Retina (tissue), 1 donor: ENCODE data around the gene SNRNP35.
"Not testable (repeated sequence)": the region's sequence is repeated elsewhere in the genome, so short reads cannot be mapped to it uniquely, and the experiment has no call there.

Source experiments
- DNase-seq: peaks from one replicate; pipeline ENCODE4 v3.0.0-alpha.2; 2016

SNRNP35 gene

DNA sequence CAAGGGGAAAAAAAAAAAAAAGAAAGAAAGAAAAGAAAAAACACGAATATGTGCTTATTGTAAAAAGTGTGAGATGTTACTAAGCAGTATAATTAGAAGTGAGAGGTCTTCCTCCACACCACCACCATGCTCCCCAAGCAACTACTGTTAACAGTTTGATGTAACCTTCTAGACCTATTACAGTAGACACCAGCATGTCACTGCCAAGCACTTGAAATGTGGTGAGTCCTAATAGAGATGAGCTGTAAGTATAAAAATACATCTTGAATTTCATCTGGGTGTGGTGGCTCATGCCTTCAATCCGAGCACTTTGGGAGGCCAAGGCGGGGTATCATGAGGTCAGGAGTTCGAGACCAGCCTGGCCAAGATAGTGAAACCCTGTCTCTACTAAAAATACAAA is 8.1 kb upstream of the SNRNP35 start:
- DNase-seq: no peak

DNA sequence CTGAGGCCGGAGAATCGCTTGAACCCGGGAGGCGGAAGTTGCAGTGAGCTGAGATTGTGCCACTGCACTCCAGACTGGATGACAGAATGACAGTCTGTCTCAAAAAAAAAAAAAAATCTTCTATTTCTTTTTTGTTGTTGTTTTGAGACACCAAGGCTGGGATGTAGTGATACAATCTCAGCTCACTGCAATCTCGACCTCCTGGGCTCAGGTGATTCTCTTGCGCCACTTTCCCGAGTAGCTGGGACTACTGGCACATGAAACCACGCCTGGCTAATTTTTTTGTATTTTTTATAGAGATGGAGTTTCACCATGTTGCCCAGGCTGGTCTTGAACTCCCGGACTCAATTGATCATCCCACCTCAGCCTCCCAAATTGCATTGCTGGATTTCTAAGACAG is 7.3 kb upstream of the SNRNP35 start:
- DNase-seq: no peak

DNA sequence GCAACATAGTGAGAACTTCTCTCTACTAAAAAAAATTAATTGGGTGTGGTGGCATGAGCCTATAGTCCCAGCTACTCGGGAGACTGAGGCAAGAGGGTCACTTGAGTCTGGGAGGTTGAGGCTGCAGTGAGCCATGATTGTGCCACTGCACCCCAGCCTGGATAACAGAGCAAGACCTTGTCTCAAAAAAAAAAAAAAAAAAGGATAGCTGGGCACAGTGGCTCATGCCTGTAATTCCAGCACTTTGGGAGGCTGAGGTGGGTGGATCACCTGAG is 5.7 kb upstream of the SNRNP35 start:
- peak; percentile 28 for DNase-seq

DNA sequence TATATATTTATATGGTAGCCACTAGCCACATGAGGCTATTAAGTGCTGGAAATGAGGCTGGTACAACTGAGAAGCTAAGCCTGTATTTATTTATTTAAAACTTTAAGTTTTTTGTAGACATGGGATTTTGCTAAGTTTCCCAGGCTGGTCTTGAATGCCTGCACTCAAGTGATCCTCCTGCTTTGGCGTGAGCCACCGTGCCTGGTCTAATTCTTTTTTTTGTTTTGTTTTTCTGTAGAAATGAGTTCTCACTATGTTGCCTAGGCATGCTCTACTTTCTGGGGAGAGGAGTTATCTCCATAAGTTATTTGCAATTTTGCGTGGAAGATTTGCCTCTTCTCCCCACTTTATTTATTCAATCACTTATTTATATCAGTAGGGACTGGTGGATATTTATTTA is 4.8 kb upstream of the SNRNP35 start:
- peak; percentile 23 for DNase-seq

DNA sequence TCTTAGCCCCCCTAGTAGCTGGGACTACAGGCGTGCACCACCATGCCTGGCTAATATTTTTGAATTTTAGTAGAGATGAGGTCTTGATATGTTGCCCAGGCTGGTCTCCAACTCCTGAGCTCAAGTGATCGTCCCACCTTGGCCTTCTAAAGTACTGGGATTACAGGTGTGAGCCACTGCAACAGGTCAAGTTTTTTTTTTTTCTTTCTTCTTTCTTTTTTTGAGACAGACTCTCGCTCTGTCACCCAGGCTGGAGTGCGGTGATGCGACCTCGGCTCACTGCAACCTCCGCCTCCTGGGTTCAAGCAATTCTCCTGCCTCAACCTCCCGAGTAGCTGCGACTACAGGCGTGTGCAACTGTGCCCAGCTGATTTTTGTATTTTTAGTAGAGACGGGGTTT is 5.2 kb downstream of the SNRNP35 start:
- not testable (repeated sequence) for DNase-seq

DNA sequence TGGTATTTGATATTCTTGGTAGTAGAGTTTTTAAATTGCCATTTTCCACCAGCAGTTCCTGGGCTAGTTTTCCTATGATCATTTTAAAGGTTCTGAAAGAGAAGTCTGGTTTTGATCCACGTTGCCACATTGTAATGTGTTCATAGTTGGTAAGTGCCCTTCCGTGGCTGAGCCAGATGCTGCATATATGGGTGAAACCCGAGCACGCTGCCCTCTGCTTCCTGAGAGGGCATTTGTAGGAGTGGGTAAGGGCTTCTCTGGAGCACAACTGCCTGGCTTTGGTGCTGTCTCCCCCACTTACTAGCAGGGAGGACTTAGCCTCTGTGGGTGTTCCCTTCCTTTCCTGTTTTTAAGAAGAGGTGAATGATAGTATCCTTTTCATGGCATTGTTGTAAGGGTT is 7.1 kb downstream of the SNRNP35 start:
- no peak for DNase-seq

DNA sequence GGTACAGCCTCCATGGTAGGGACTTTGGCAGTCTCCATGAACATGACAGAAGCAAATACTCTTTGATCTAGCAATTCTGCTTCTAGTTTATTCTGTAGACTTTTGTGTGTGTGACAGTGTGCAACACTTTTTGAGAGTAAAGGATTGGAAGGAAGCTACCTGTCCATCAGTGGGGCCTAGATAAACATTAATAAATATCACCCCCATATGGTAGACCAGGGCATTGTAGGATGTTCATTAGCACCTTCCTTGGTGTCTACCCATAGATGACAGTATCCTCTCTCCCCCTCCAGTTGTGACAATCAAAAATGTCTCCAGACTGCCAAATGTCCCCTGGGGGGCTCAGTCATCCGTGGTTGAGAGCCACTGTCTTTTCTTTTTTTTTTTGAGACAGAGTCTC is 10.8 kb downstream of the SNRNP35 start:
- DNase-seq: no peak

DNA sequence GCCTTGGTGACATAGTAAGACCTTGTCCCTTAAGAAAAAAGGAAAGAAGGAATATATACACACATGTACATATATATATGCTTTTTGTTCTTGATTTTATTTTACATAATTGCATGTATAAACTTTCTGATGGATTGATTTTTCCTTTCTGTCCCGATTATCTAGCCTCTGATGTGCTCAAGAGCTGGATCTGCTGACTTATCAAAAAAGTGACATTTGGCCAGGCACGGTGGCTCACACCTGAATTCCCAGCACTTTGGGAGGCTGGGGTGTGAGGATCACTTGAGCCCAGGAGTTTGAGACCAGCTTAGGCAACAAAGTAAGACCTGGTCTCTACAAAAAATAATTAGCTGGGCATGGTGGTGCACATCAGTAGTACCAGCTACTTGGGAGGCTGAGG is 12.0 kb downstream of the SNRNP35 start:
- no peak for DNase-seq

DNA sequence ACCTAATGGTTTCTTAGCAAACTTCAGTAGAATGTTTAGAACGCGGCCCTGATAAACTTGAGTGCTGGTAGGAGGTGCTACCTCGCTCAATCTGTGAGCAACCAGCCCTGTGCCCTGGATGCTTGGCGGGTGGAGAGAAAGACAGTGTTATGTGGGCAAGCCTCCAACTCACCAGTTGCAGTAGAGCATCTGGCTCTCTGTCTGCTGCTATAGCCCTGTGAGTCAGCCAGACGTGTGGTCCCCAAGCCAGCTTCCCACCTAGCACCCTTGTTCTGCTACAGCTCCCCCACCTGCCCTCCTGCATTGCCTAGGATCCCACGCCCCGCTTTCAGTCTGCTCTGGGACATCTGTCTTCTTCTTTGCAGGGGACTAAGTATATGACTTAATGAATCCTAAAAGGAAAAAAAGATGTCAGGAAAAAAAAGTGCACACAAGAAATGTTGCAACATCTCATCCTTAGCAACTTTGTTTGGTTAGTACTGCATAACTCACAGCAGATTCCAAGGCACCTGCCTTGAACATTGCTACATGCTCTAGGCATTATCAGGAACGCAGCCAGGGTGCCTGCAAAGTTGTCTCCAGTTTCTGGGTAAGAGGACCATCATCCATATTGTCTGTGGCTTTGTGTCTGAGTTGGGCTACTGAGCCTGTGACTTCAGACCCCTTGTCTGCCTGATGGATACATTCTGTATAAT is 13.6 kb downstream of the SNRNP35 start:
- no peak for DNase-seq

DNA sequence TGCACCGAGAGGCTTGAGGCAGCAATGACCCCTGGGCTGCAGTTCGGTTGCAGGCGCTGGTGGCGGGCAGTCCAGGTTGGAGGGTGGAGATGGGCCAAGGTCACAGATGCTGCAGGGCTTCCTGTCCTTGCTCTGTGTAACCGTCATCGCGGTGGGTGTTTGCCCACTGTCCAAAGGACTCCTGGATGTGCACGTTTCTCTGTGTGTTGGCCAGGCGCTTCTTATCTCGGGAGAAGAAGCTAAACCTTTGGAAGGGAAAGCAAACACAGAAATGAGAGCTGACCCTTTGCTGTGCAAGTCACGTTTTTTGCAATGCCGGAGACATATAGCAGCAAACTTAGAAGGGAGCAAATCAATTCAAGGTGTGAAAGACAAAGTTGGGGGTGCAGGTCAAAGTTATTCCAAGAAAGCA is 14.5 kb downstream of the SNRNP35 start:
- DNase-seq: no peak

DNA sequence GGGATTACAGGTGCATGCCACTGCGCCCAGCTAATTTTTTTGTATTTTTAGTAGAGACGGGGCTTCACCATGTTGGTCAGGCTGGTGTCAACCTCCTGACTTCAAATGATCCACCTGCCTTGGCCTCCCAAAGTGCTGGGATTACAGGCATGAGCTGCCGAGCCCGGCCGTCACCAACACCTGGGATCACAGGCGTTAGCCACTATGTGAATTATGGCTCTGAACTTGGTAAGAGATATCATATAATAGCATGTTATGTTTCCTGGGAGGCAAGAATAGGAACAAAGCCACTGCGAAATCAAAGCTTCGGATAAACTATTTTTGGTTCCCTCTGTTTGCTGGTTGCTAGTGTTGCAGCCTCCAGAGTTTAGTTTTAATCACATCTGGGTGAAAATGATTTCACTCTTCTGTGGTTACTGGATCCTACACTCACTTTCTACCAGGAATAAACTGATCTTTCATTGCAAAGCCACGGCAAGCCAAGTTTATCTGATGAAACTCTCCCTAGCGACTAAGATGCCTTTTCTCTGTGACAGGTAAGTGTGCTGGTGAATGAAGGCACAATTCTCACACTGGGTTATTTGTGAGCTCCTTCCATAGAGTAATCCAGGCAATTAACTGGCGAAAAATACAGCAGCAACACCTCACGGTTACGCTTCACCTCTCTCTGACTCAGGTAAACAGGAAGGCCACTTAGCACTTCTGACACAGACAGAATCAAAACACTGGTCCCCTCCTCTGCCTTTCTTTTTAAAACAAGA is 16.7 kb downstream of the SNRNP35 start:
- DNase-seq: no peak

DNA sequence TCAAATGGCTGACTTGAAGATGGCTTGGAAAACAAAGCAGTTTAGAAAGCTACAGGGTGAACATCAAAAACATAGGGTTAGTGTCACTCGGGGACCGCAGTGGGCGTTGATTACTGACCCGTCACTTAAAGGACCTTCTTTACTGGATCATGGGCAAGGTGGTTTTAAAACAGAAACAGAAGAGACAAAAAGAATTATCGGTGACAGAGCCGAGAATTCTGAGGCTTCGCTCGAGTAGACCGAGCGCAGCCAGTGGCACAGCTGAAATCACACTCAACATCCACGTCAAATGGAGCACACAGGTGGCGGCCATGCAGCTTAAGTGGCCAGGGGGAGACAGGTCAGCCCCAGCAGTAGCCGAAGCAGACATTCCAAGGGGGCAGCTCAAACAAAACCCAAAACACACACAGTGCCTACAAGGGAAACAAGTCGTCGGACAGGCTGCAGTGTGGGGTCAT is 17.3 kb downstream of the SNRNP35 start:
- no peak for DNase-seq

DNA sequence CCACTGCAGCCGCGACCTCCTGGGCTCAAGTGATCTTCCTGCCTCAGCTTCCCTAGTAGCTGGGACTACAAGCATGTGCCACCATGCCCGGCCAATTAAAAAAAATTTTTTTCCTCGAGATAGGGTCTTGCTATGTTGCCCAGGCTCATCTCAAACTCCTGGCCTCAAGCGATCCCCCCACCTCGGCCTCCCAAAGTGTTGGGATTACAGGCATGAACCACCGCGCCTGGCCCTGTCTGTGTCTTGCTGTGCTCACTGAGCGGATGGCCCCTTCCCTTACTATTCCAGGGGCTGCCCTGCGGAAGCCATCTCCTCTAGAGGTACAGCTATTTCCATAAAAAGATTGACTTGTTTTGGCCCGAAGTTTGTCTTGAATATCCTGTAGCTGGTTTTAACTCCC is 20.1 kb downstream of the SNRNP35 start:
- DNase-seq: no peak

DNA sequence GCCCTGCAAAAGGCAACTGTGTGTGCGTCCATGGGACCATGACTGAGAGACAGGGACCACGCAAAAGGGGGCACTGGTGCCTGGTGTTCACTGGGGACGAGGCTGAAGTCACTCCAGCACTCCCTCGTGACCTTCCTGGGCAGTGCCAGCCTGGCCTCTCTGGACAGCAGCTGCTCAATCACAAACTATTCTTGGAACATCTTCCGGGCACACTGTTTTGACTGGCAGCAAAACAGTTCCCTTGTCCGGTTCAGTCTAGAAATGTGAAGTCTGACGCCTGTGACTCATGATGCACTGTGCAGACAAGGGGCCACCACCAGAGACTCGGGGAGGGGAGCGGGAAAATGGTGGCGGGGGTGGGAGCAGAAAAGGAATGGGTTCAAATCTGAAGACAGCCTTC is 20.8 kb downstream of the SNRNP35 start:
- no peak for DNase-seq

DNA sequence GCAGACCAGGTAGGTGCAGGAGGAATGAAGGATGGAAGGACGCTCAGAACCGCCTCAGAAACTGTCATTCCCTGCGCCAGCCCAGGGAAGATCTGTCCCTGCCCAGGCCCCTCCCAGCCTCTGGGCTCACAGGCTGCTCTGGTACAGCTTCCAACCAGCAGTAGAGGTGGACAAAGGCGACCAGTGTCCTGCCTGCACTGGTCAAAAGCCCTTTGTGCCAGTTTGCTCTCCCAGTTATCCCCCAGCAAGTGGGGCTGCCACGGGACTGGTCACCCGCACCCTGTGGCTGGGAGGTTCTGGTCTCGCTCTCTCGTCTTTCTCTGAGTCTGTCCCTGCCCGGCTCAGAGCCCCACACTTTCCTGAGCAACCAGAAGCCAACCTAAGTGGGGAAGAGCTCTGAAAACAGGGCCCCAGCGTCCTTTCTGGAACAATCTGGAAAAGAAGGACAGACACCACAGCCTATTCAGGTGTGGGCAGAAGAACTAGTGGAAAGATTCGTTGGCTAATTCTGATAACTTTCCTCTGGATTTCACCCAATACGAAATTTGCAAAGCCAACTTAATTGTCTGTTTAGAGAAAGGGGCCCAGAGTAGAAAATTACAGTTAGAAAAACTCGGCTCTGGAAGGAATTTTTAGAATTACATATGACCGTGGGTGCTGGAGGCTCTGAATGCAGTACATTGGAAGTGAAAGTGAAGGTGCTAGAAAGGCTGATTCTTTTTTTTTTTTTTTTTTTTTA is 21.7 kb downstream of the SNRNP35 start:
- no peak for DNase-seq

DNA sequence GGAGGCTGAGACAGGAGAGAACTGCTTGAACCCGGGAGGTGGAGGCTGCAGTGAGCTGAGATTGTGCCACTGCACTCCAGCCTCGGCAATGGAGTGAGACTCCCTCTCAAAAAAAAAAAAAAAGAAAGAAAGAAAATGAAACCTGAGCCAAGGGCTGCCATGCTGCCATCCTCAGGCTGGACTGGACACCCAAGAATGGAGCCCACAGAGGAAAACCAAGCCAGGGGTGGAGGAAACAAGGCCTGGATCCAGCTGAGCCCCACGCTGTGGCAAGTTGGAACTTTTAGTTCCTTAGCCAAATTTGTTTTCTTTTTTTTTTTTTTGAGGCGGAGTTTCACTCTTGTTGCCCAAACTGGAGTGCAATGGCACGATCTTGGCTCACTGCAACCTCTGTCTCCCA is 23.3 kb downstream of the SNRNP35 start:
- not testable (repeated sequence) for DNase-seq

DNA sequence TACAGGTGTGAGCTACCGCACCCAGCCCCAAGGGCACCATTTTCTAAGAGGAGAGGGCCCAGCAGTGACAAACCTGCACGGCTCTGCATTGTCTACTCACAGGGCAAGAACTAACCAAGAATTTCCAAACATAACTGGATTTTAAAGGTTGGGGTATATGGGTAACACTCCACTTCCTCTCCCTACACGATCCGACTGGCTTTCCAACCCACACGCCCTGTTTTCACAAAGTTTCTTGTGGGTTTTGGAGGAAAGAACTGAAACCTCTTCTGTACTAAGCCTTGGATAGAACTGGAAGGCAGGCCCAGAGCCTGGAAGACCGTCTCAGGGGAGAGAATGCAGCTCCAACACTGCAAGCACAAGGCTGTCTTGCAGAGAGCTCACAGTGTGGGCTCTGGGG is 24.9 kb downstream of the SNRNP35 start:
- no peak for DNase-seq

DNA sequence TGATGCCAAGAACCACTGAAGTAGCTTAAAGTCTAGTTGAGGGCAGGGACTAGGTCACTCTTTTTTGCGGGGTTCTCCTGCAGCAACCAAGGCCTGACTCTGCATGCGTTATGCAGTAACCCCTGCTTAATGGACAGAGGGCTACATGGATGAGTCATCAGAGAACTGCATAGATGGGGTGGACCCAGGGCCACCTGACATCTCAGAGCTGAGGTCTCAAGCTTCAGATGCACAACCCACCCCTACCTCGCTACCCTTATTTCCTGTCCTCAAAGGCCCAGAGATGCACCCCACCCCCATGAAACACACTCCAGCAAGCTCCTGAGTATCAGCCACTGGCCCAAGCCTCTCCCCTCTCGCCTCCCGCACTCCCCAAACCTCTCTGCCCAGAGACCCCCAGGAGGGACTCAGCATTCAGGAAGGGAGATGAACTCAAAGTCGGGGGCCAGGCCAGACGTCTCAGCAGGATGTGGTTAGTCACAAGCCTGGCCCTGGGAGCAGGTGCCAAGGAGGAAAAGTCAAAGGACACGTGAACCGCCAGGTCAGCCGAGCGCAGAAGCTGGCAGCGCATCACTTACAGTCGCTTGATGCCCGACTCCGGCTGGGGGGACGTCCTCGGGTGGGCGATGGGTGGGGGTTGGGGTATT is 25.8 kb downstream of the SNRNP35 start:
- DNase-seq: no peak

DNA sequence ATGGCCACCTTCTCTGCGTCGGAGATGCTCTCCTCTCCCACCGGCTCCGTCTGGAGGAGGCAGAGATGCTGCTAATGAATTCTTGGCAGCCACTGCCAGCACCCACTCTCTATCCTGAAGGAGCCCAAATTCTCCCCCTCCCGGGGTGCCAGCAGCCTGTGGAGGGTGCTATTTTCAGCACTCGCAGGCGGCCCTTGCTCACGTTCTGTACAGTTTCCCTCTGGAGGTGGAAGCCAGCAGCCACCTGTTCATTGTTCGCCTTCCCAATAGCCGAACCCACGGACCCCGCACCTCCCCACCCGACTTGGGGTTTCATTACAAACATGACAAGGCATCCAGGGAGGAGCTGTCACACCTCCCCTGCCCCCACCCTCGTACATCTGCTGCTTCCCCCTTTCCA is 27.8 kb downstream of the SNRNP35 start:
- DNase-seq: no peak

DNA sequence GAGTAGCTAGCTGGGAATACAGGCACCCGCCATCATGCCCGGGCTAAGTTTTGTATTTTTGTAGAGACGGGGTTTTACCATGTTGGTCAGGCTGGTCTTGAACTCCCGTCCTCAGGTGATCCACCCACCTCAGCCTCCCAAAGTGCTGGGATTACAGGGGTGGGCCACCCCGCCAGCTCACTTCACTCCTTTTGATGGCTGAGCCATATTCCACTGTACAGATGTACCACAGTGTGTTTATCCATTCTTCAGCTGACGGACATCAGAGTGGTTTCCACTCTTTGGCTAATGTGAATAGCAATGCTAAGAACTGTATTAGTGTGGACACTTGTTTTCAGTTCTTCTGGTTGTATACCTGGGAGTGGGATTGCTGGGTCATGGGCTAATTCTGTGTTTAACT is 29.5 kb downstream of the SNRNP35 start:
- no peak for DNase-seq

DNA sequence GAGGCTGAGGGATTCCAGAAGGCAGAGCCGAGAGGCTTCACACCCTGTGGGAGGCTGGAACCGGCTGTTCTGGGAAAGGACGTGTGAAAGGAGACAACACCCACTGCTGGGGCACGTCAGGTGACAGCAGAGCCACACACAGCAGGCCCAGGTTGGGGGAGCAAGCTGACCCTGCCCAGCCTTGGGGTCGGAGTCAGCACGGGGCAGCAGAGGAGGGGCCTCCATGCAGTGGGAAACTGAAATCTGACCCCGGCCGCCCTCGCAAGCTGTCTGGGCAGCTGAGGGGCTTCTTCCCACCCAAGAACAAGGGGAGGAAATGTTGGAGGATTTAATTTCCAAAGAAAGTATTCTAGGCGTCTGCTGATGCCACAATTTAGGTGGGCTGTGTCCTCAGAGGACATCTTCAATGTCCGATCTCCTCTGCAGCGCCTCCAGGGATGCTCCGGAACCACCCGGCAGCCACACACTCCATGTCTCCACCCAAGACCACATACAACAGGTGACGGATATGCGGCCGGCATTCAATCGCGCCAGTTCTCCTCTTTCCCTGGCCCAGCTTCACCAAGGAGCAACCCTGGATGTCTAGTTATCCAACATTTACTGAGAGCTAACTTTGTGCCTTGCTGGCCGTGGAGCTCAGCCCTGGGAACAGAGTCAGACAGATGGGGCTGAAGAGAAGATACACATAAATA is 30.7 kb downstream of the SNRNP35 start:
- DNase-seq: no peak

DNA sequence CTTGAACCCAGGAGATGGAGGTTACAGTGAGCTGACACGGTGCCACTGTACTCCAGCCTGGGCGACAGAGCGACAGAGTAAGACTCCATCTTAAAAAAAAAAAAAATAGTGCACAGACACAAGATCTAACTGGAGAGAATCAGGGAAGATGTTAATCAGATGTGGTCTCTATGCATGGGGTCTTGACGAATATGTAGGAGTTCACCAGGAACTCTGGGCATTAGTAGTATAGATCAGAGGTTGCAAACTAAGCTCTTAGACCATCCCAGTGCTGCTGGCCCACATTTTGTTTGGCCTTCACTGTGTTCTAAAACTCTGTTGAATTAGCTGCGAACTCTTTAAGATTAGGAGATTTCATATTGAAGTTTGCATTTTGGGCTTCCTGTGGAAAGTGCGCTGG is 31.6 kb downstream of the SNRNP35 start:
- DNase-seq: no peak

DNA sequence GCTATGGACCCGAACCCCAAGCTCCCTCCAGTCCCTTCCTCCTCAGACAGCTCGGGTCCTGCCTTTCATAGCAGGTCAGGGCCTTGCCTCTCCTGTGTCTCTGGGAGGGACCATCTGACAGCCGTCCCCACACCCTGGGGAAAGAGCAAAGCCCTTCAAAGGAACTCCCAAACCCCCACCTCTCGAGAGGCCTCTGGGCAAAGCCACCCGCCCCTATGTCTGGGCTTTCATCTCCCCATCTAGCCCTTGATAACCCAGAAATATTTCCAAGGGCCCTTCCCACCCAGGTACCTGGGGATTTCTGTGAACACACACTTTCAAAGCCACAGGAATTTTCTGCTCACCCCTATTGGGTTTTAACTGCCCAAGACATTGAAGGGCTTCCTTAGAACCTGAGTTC is 32.1 kb downstream of the SNRNP35 start:
- no peak for DNase-seq
